Measurements from ENCODE around the gene IFT74. TPM values are rescaled to one million over a fixed set of nuclear protein-coding genes. Genes with fewer than 3 reads are reported as not detected.
A peak's percentile ranks its signal among the peaks of the same experiment; 100 is the strongest.

Gene IFT74
- total RNA-seq, 4 donors from 2014 or later: 19.1 to 31.5 (median 25.4) TPM

- peak; percentile 86 to 89 for DNase-seq
- Histone ChIP-seq H3K27me3 (no peaks in the 10 kb centered on the region), H3K27ac (peak within 1 kb of the TSS; percentile 97 to 98), H3K4me1 (peaks cover 0 to 4% of the 10 kb centered on the region in 2 donors), H3K4me3 (peak within 1 kb of the TSS; percentile 79 to 97), H3K9me3 (no peaks in the 10 kb centered on the region), H3K36me3 (no peaks in the 10 kb centered on the region)
- intact Hi-C loops (cut with DNase I; ENCODE audit: low total_unique reads): no loop called here
- peak; percentile 33 to 36 for TF ChIP-seq POLR2A (IDR thresholded peaks at IDR 0.05)
- TF ChIP-seq CTCF (IDR thresholded peaks at IDR 0.05): peak in 3 of 4 experiments; percentile 6 to 44 (median 10)
Observed at GRCh38 chr9:26946753-26947727, 9.2 kb upstream of the IFT74 start, which contains the start of gene PLAA. PLAA (minus strand) TSS chr9:26947242; CDS start chr9:26947045, 197 bp downstream.

GRCh38 chr9:26947736-26948135, 8.5 kb upstream of the IFT74 start:
- intact Hi-C loops (cut with DNase I; ENCODE audit: low total_unique reads): no loop called here

DNA sequence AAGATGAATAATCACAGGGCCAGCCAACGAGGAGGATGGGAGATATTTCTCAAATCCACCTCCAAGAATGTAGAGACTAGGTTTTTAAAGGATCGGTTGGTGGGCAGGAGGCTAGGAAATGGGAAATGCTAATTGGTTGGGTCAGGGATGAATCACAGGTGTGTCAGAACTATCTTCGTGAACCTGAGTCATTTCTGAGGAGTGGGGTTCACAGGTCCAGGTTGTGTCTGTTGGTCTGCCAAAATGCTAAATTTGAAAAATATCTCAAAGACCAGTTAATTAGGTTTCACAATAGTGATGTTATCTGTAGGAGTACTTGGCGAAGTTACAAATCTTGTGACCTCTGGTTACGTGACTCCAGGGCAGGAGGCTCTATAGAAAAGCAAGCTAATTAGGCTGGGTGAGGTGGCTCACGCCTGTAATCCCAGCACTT, 6.6 kb upstream of the IFT74 start:
- H3K4me1 ChIP-seq: peaks cover 0 to 4% of the 10 kb centered on the region in 2 donors
- TF ChIP-seq CTCF (IDR thresholded peaks at IDR 0.05): no peak
- no peak for TF ChIP-seq POLR2A (IDR thresholded peaks at IDR 0.05)
- no peaks in the 10 kb centered on the region for H3K36me3 ChIP-seq
- no peak for DNase-seq
- no peak overlapping the region for H3K4me3 ChIP-seq
- H3K27me3 ChIP-seq: no peaks in the 10 kb centered on the region
- intact Hi-C loops (cut with DNase I; ENCODE audit: low total_unique reads): no loop called here
- no peaks in the 10 kb centered on the region for H3K9me3 ChIP-seq
- no peak overlapping the region for H3K27ac ChIP-seq

More at GRCh38 chr9:26947736-26948135, 8.5 kb upstream of the IFT74 start:
- no peak for TF ChIP-seq POLR2A (IDR thresholded peaks at IDR 0.05)
- no peak for TF ChIP-seq CTCF (IDR thresholded peaks at IDR 0.05)
- peaks cover 0 to 4% of the 10 kb centered on the region in 2 donors for H3K4me1 ChIP-seq
- peak overlapping the region; percentile 79 to 97 for H3K4me3 ChIP-seq
- DNase-seq: no peak
- no peaks in the 10 kb centered on the region for H3K9me3 ChIP-seq
- no peaks in the 10 kb centered on the region for H3K36me3 ChIP-seq
- H3K27me3 ChIP-seq: no peaks in the 10 kb centered on the region
- H3K27ac ChIP-seq: peak overlapping the region; percentile 97 to 98

DNA sequence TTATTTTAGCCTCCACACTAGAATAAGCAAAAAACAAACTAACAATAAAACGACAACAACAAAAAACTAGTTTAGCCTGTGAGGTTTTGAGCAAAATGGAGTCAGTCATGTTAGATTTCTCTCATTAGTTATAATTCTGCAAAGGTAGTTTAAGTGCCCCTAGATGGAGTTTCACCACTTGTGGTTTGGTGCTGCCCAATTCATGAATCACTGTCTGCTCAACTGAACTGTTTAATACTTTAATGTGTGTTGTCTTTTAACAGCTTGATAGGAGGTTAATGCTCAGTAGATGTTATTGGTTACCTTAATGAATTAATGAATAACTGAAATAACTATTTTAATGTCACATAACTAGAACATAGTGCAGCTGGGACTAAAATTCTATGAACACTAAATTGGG, 5.7 kb upstream of the IFT74 start:
- Histone ChIP-seq H3K4me1 (peaks cover 0 to 2% of the 10 kb centered on the region in 2 donors), H3K4me3 (no peak overlapping the region), H3K27ac (no peak overlapping the region), H3K27me3 (no peaks in the 10 kb centered on the region), H3K36me3 (no peaks in the 10 kb centered on the region), H3K9me3 (no peaks in the 10 kb centered on the region)
- DNase-seq: no peak
- intact Hi-C loops (cut with DNase I; ENCODE audit: low total_unique reads): no loop called here
- no peak for TF ChIP-seq POLR2A (IDR thresholded peaks at IDR 0.05)
- no peak for TF ChIP-seq CTCF (IDR thresholded peaks at IDR 0.05)

- intact Hi-C loops (cut with DNase I; ENCODE audit: low total_unique reads): no loop called here
- no peak overlapping the region for H3K4me3 ChIP-seq
- DNase-seq: no peak
- H3K36me3 ChIP-seq: no peaks in the 10 kb centered on the region
- TF ChIP-seq CTCF (IDR thresholded peaks at IDR 0.05) (no peak), POLR2A (IDR thresholded peaks at IDR 0.05) (no peak)
- H3K27me3 ChIP-seq: no peaks in the 10 kb centered on the region
- H3K27ac ChIP-seq: no peak overlapping the region
- no peaks in the 10 kb centered on the region for H3K9me3 ChIP-seq
- H3K4me1 ChIP-seq: no peaks in the 10 kb centered on the region
Observed at GRCh38 chr9:26951794-26952193, 4.4 kb upstream of the IFT74 start.

All from uterus (tissue), 4 donors.